Neural progenitor cell (in vitro differentiated cells): ENCODE data around the gene CFDP1.

Source experiments
- CTCF ChIP-seq: fragments of 200-600 bp; sonication (generic); IDR thresholded peaks from 2 replicates; pipeline ENCODE4 v1.5.1; 2017; ENCODE audit warnings: antibody characterized with exemption, mild to moderate bottlenecking
- EZH2 ChIP-seq: fragments of 200-600 bp; sonication (generic); IDR thresholded peaks from 2 replicates; pipeline ENCODE4 v1.6.1; 2017; ENCODE audit warnings: antibody characterized with exemption, mild to moderate bottlenecking, moderate library complexity
- EZH2phosphoT487 ChIP-seq: fragments of 200-600 bp; sonication (generic); IDR thresholded peaks from 2 replicates; pipeline ENCODE4 v1.6.1; 2017; ENCODE audit warnings: antibody characterized with exemption

GRCh38 chr16:75244844-75245758, 188.2 kb downstream of the CFDP1 start:
- no peak for TF ChIP-seq CTCF
- TF ChIP-seq EZH2phosphoT487 = no peak
- TF ChIP-seq EZH2 = no peak
